Subcutaneous adipose tissue (tissue), 4 donors: ENCODE results near the gene B3GAT2. TPM values are rescaled to one million over a fixed set of nuclear protein-coding genes. Genes with fewer than 3 reads are reported as not detected.

Experiments used
- CTCF ChIP-seq: fragments of 450-650 bp; IDR thresholded peaks from one replicate; pipeline ENCODE4 v1.5.1; 2016; ENCODE audit warnings: low read depth, mild to moderate bottlenecking, control low read depth, antibody characterized with exemption, moderate library complexity
- total RNA-seq, 4 donors: library from RNA; depleted of rRNA; stranded (reverse); fragments of >200 nt; gene quantifications; one replicate each; pipeline ENCODE4 v1.1.0, GENCODE V29; 2016

B3GAT2 gene
- total RNA-seq, 4 donors from 2014 or later, result not detected

- TF ChIP-seq CTCF, result no peak
These were observed 107.4 kb downstream of the B3GAT2 start for GRCh38 chr6:70849348-70850069.

- TF ChIP-seq CTCF, result no peak
These were observed 109.5 kb downstream of the B3GAT2 start for GRCh38 chr6:70847106-70848084.

GRCh38 chr6:70846207-70846835, 110.5 kb downstream of the B3GAT2 start:
- no peak for TF ChIP-seq CTCF

GRCh38 chr6:70844301-70844700, 112.6 kb downstream of the B3GAT2 start:
- TF ChIP-seq CTCF, result no peak

GRCh38 chr6:70843328-70843918, 113.4 kb downstream of the B3GAT2 start:
- TF ChIP-seq CTCF, result no peak

GRCh38 chr6:70842541-70842940, 114.3 kb downstream of the B3GAT2 start:
- TF ChIP-seq CTCF, result no peak
